Measurements from ENCODE around the gene KDM6A.
"Not testable (repeated sequence)": the region's sequence is repeated elsewhere in the genome, so short reads cannot be mapped to it uniquely, and the experiment has no call there.

KDM6A gene

GRCh38 chrX:44922980-44923379 lies 50.0 kb downstream of the KDM6A start:
- H3K4me3 ChIP-seq (ENCODE audit: low read length) = no peak overlapping the region
- no peak for TF ChIP-seq CTCF (IDR thresholded peaks at IDR 0.05; ENCODE audit: insufficient read depth, low read depth, low read length, missing control alignments)

GRCh38 chrX:44927398-44927797 lies 54.4 kb downstream of the KDM6A start:
- DNase-seq (ENCODE audit: low read depth) = no peak
- TF ChIP-seq CTCF (IDR thresholded peaks at IDR 0.05; ENCODE audit: insufficient read depth, low read depth, low read length, missing control alignments) = no peak
- H3K4me3 ChIP-seq (ENCODE audit: low read length) = no peak overlapping the region

More at GRCh38 chrX:44922980-44923379, 50.0 kb downstream of the KDM6A start:
- DNase-seq (ENCODE audit: low read depth) = no peak

GRCh38 chrX:44931441-44931973 lies 58.5 kb downstream of the KDM6A start:
- H3K4me3 ChIP-seq (ENCODE audit: low read length) = no peak overlapping the region
- DNase-seq (ENCODE audit: low read depth) = no peak
- TF ChIP-seq CTCF (IDR thresholded peaks at IDR 0.05; ENCODE audit: insufficient read depth, low read depth, low read length, missing control alignments) = no peak

GRCh38 chrX:44935172-44935571 lies 62.2 kb downstream of the KDM6A start:
- TF ChIP-seq CTCF (IDR thresholded peaks at IDR 0.05; ENCODE audit: insufficient read depth, low read depth, low read length, missing control alignments) = no peak
- no peak overlapping the region for H3K4me3 ChIP-seq (ENCODE audit: low read length)
- no peak for DNase-seq (ENCODE audit: low read depth)

GRCh38 chrX:44935640-44936039 lies 62.7 kb downstream of the KDM6A start:
- no peak overlapping the region for H3K4me3 ChIP-seq (ENCODE audit: low read length)
- DNase-seq (ENCODE audit: low read depth) = peak; percentile 89
- TF ChIP-seq CTCF (IDR thresholded peaks at IDR 0.05; ENCODE audit: insufficient read depth, low read depth, low read length, missing control alignments) = peak; percentile 36

- no peak overlapping the region for H3K4me3 ChIP-seq (ENCODE audit: low read length)
- no peak for TF ChIP-seq CTCF (IDR thresholded peaks at IDR 0.05; ENCODE audit: insufficient read depth, low read depth, low read length, missing control alignments)
- DNase-seq (ENCODE audit: low read depth) = no peak
These were observed 64.6 kb downstream of the KDM6A start for GRCh38 chrX:44937606-44938005.

- TF ChIP-seq CTCF (IDR thresholded peaks at IDR 0.05; ENCODE audit: insufficient read depth, low read depth, low read length, missing control alignments) = no peak
- no peak overlapping the region for H3K4me3 ChIP-seq (ENCODE audit: low read length)
- DNase-seq (ENCODE audit: low read depth) = no peak
These were observed 65.1 kb downstream of the KDM6A start for GRCh38 chrX:44938111-44938510.

GRCh38 chrX:44940541-44940940 lies 67.6 kb downstream of the KDM6A start:
- DNase-seq (ENCODE audit: low read depth) = peak; percentile 11

More at GRCh38 chrX:44940541-44940940, 67.6 kb downstream of the KDM6A start:
- H3K4me3 ChIP-seq (ENCODE audit: low read length) = not testable (repeated sequence)
